HG03460 (cell line): ENCODE measurements around the gene CBX6.
A peak's percentile ranks its signal among the peaks of the same experiment; 100 is the strongest.

ENCODE experiments used
- ATAC-seq: cut with Tn5 transposase; IDR thresholded peaks from one replicate; pipeline ENCODE4 v1.9.1; 2021; ENCODE audit not compliant: unreplicated experiment

Gene CBX6

GRCh38 chr22:38873469-38874411, 1.7 kb upstream of the CBX6 start:
- ATAC-seq = no peak

GRCh38 chr22:38872831-38873248, 824 bp upstream of the CBX6 start:
- no peak for ATAC-seq

- ATAC-seq = peak; percentile 17
Measured at GRCh38 chr22:38871360-38872171, 450 bp downstream of the CBX6 start.

- no peak for ATAC-seq
Measured at GRCh38 chr22:38870791-38871359, 1.1 kb downstream of the CBX6 start.

GRCh38 chr22:38870312-38870741, 1.7 kb downstream of the CBX6 start:
- no peak for ATAC-seq

- no peak for ATAC-seq
Measured at GRCh38 chr22:38869663-38870062, 2.4 kb downstream of the CBX6 start.

GRCh38 chr22:38868886-38869381, 3.1 kb downstream of the CBX6 start:
- no peak for ATAC-seq

- no peak for ATAC-seq
Measured at GRCh38 chr22:38868286-38868721, 3.7 kb downstream of the CBX6 start.

- no peak for ATAC-seq
Measured at GRCh38 chr22:38867471-38868285, 4.3 kb downstream of the CBX6 start.

- no peak for ATAC-seq
Measured at GRCh38 chr22:38867124-38867455, 4.9 kb downstream of the CBX6 start.

GRCh38 chr22:38866399-38867123, 5.5 kb downstream of the CBX6 start:
- no peak for ATAC-seq

GRCh38 chr22:38866024-38866398, 6.0 kb downstream of the CBX6 start:
- no peak for ATAC-seq

GRCh38 chr22:38865201-38866023, 6.6 kb downstream of the CBX6 start:
- ATAC-seq = no peak

- no peak for ATAC-seq
Measured at GRCh38 chr22:38864361-38865191, 7.4 kb downstream of the CBX6 start.

GRCh38 chr22:38863531-38864131, 8.4 kb downstream of the CBX6 start:
- ATAC-seq = no peak

- no peak for ATAC-seq
Measured at GRCh38 chr22:38862375-38863329, 9.4 kb downstream of the CBX6 start.

- no peak for ATAC-seq
Measured at GRCh38 chr22:38861927-38862326, 10.1 kb downstream of the CBX6 start.
